Measurements from ENCODE around the gene OGFR.

- TF ChIP-seq CTCF (IDR thresholded peaks at IDR 0.05) (no peak), REST (IDR thresholded peaks at IDR 0.05; ENCODE audit: insufficient read depth in 1 of 2, low read depth in 2 of 2, low read length in 1 of 2) (no peak), POLR2AphosphoS5 (IDR thresholded peaks at IDR 0.05; ENCODE audit: low read depth, low read length) (no peak)
These were observed 33.1 kb upstream of the OGFR start for GRCh38 chr20:62771396-62772102.
